Neural cell (in vitro differentiated cells): ENCODE measurements around the gene SLC5A4. TPM values are rescaled to one million over a fixed set of nuclear protein-coding genes. Genes with fewer than 3 reads are reported as not detected.

ENCODE experiments used
- H2AFZ ChIP-seq: fragments of 200-600, 300-800 bp; sonication (generic), shearing (Covaris generic); 2 replicates; pipeline ENCODE4 v1.6.0; 2014; ENCODE audit warnings: low read depth, mild to moderate bottlenecking, antibody characterized with exemption, low read length, moderate library complexity
- H3F3A ChIP-seq: fragments of 200-600 bp; shearing (Covaris generic); 2 replicates; pipeline ENCODE4 v1.6.1; 2016; ENCODE audit warnings: mild to moderate bottlenecking, moderate library complexity, mixed read lengths, antibody characterized with exemption, low read length; ENCODE audit not compliant: insufficient read depth, poor library complexity, severe bottlenecking
- H3K27ac ChIP-seq: fragments of 200-600, 300-800 bp; sonication (generic), shearing (Covaris generic); 2 replicates; pipeline ENCODE4 v1.5.1; 2014; ENCODE audit warnings: mild to moderate bottlenecking, low read length, moderate library complexity
- H3K27me3 ChIP-seq: fragments of 300-800, 200-600 bp; sonication (generic), shearing (Covaris generic); 2 replicates; pipeline ENCODE4 v1.6.0; 2014; ENCODE audit warnings: mild to moderate bottlenecking, low read depth, low read length, moderate library complexity; ENCODE audit not compliant: insufficient read depth
- H3K36me3 ChIP-seq: fragments of 300-800, 200-600 bp; sonication (generic), shearing (Covaris generic); 2 replicates; pipeline ENCODE4 v1.5.1; 2014; ENCODE audit warnings: mild to moderate bottlenecking, antibody characterized with exemption, low read length, moderate library complexity; ENCODE audit not compliant: insufficient read depth
- H3K4me2 ChIP-seq: fragments of 300-800, 200-600 bp; sonication (generic), shearing (Covaris generic); 2 replicates; pipeline ENCODE4 v1.6.0; 2014; ENCODE audit warnings: mild to moderate bottlenecking, low read length
- H3K4me3 ChIP-seq: fragments of 300-800, 200-600 bp; sonication (generic), shearing (Covaris generic); 2 replicates; pipeline ENCODE4 v1.5.1; 2014; ENCODE audit warnings: mild to moderate bottlenecking, low read length, moderate library complexity
- H3K79me2 ChIP-seq: fragments of 200-600 bp; shearing (Covaris generic); replicated peaks from 2 replicates; pipeline ENCODE4 v1.6.0; 2014; ENCODE audit warnings: mild to moderate bottlenecking, low read length, moderate library complexity; ENCODE audit not compliant: insufficient read depth
- H3K9ac ChIP-seq: fragments of 300-800, 200-600 bp; sonication (generic), shearing (Covaris generic); 2 replicates; pipeline ENCODE4 v1.6.1; 2016; ENCODE audit warnings: mild to moderate bottlenecking, low read length, mixed read lengths
- H3K9me2 ChIP-seq: fragments of 200-600 bp; shearing (Covaris generic); 2 replicates; pipeline ENCODE4 v1.6.1; 2016; ENCODE audit warnings: mild to moderate bottlenecking, low read length, mixed read lengths; ENCODE audit not compliant: insufficient read depth
- H3K9me3 ChIP-seq: fragments of 200-600, 300-800 bp; sonication (generic), shearing (Covaris generic); 2 replicates; pipeline ENCODE4 v1.6.1; 2016; ENCODE audit warnings: mild to moderate bottlenecking, mixed run types, low read length, moderate library complexity, mixed read lengths
- H4K20me1 ChIP-seq: fragments of 200-600 bp; shearing (Covaris generic); 2 replicates; pipeline ENCODE4 v1.6.1; 2016; ENCODE audit warnings: mild to moderate bottlenecking, mixed run types; ENCODE audit not compliant: insufficient read depth
- EP300 ChIP-seq: fragments of 450-650 bp; conservative IDR thresholded peaks from 2 replicates; pipeline ENCODE4 v1.6.1; 2014; ENCODE audit warnings: antibody characterized with exemption, mild to moderate bottlenecking, moderate library complexity; ENCODE audit not compliant: poor library complexity, severe bottlenecking
- EZH2 ChIP-seq: fragments of 200-600, 300-800 bp; shearing (Covaris generic), sonication (generic); IDR thresholded peaks from 2 replicates; pipeline ENCODE4 v1.6.1; 2014; ENCODE audit warnings: antibody characterized with exemption, low read length, borderline replicate concordance, mild to moderate bottlenecking; ENCODE audit not compliant: insufficient read depth, poor library complexity, severe bottlenecking
- MXI1 ChIP-seq: fragments of 450-650 bp; conservative IDR thresholded peaks from 2 replicates; pipeline ENCODE4 v1.6.1; 2014; ENCODE audit warnings: antibody characterized with exemption, mild to moderate bottlenecking; ENCODE audit not compliant: poor library complexity, severe bottlenecking
- POLR2AphosphoS5 ChIP-seq: IDR thresholded peaks from 2 replicates; pipeline ENCODE4 v1.6.1; 2012
- RAD21 ChIP-seq: fragments of 450-650 bp; conservative IDR thresholded peaks from 2 replicates; pipeline ENCODE4 v1.6.1; 2014; ENCODE audit warnings: antibody characterized with exemption, mild to moderate bottlenecking, moderate library complexity
- SMC3 ChIP-seq: fragments of 450-650 bp; conservative IDR thresholded peaks from 2 replicates; pipeline ENCODE4 v1.6.1; 2014; ENCODE audit warnings: antibody characterized with exemption, mild to moderate bottlenecking, moderate library complexity; ENCODE audit not compliant: poor library complexity
- TAF1 ChIP-seq: IDR thresholded peaks from 2 replicates; pipeline ENCODE4 v1.6.1; 2012; ENCODE audit warnings: low read depth
- polyA plus RNA-seq: library from polyadenylated mRNA; depleted of rRNA; stranded (reverse); fragments of >200 nt; gene quantifications from 2 replicates; pipeline ENCODE4 v1.2.3, GENCODE V29; 2014
- TF ChIP-seq, protein P1 (sequence below): IDR thresholded peaks from 2 replicates; pipeline ENCODE4 v1.6.1; 2012; ENCODE audit warnings: borderline replicate concordance
- TF ChIP-seq, protein P2 (sequence below): fragments of 450-650 bp; IDR thresholded peaks from 2 replicates; pipeline ENCODE4 v1.5.1; 2014; ENCODE audit warnings: antibody characterized with exemption, mild to moderate bottlenecking, moderate library complexity; ENCODE audit not compliant: poor library complexity, severe bottlenecking

SLC5A4 gene
- polyA plus RNA-seq, 1 donor from 2014 or later: not detected

DNA sequence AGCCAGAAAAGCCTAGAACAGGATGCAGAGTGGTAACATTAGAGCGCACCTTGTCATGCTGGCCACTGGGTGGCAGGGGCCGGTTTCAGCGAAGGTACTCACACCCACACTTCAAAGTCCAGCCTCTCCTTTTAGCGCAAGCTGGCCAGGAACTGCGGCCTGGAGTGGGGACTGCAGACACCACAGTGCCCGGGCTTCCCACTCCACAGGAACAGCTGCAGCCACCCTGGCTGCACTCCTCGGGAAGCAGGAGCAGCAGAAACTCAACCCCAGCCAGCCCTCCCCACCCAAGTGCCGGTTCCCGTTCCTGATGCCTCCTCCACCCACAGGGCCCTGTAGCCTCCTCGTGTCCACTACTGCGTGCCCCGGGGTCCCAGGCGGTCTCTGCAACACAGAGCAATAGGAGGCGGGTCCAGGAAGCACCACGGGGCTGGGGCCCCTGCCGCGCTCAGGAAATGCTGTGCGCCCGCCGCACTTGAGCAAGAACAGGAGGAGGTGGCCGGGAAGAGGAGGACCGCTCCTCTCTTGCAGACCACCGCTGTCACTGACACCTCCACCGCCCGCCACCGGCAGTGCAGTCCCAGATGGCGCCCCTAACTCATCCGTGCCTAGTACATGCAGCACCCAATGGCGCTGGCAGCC, 52.5 kb downstream of the SLC5A4 start:
- no peaks in the 10 kb centered on the region for H3K79me2 ChIP-seq
- no peak for TF ChIP-seq TAF1
- no peak for TF ChIP-seq EZH2
- no peak for TF ChIP-seq EP300
- TF ChIP-seq MXI1: no peak
- TF ChIP-seq, protein P1, sequence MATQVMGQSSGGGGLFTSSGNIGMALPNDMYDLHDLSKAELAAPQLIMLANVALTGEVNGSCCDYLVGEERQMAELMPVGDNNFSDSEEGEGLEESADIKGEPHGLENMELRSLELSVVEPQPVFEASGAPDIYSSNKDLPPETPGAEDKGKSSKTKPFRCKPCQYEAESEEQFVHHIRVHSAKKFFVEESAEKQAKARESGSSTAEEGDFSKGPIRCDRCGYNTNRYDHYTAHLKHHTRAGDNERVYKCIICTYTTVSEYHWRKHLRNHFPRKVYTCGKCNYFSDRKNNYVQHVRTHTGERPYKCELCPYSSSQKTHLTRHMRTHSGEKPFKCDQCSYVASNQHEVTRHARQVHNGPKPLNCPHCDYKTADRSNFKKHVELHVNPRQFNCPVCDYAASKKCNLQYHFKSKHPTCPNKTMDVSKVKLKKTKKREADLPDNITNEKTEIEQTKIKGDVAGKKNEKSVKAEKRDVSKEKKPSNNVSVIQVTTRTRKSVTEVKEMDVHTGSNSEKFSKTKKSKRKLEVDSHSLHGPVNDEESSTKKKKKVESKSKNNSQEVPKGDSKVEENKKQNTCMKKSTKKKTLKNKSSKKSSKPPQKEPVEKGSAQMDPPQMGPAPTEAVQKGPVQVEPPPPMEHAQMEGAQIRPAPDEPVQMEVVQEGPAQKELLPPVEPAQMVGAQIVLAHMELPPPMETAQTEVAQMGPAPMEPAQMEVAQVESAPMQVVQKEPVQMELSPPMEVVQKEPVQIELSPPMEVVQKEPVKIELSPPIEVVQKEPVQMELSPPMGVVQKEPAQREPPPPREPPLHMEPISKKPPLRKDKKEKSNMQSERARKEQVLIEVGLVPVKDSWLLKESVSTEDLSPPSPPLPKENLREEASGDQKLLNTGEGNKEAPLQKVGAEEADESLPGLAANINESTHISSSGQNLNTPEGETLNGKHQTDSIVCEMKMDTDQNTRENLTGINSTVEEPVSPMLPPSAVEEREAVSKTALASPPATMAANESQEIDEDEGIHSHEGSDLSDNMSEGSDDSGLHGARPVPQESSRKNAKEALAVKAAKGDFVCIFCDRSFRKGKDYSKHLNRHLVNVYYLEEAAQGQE: no peak
- peak; percentile 65 for TF ChIP-seq RAD21
- TF ChIP-seq, protein P2, sequence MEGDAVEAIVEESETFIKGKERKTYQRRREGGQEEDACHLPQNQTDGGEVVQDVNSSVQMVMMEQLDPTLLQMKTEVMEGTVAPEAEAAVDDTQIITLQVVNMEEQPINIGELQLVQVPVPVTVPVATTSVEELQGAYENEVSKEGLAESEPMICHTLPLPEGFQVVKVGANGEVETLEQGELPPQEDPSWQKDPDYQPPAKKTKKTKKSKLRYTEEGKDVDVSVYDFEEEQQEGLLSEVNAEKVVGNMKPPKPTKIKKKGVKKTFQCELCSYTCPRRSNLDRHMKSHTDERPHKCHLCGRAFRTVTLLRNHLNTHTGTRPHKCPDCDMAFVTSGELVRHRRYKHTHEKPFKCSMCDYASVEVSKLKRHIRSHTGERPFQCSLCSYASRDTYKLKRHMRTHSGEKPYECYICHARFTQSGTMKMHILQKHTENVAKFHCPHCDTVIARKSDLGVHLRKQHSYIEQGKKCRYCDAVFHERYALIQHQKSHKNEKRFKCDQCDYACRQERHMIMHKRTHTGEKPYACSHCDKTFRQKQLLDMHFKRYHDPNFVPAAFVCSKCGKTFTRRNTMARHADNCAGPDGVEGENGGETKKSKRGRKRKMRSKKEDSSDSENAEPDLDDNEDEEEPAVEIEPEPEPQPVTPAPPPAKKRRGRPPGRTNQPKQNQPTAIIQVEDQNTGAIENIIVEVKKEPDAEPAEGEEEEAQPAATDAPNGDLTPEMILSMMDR: peak; percentile 73
- TF ChIP-seq SMC3: peak; percentile 71
- TF ChIP-seq POLR2AphosphoS5: no peak
- H3K9ac ChIP-seq: peak overlapping the region; percentile 84
- H3K4me2 ChIP-seq: peak overlapping the region; percentile 55
- H2AFZ ChIP-seq: no peak overlapping the region
- H3K4me3 ChIP-seq: peak overlapping the region; percentile 81
- H3K36me3 ChIP-seq: no peaks in the 10 kb centered on the region
- peaks cover 6% of the 10 kb centered on the region for H3F3A ChIP-seq
- H4K20me1 ChIP-seq: no peaks in the 10 kb centered on the region
- peaks cover 27% of the 10 kb centered on the region for H3K27me3 ChIP-seq
- H3K9me3 ChIP-seq: no peaks in the 10 kb centered on the region
- H3K27ac ChIP-seq: no peak overlapping the region
- no peaks in the 10 kb centered on the region for H3K9me2 ChIP-seq

DNA sequence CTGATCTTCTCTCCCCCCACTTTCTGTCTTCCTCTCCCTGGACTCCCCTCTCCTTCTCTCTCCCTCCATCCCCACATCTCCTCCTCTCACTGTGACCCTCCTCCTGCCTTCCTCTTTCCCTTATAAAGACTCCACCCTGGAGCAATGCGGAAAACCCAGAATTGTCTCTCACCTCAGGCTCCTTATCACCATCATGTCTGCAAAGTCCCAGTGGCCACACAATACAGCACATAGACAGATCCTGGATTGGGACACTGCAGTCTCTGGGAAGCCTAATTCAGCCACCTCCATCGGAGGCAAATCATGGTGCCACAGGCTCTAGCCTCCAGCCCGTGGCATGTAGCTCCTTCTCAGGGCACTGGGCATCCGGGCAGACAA, 53.0 kb downstream of the SLC5A4 start:
- Histone ChIP-seq H3K27ac (no peak overlapping the region), H3K79me2 (no peaks in the 10 kb centered on the region), H3K27me3 (peaks cover 27% of the 10 kb centered on the region), H3K9me2 (no peaks in the 10 kb centered on the region), H3K36me3 (no peaks in the 10 kb centered on the region), H4K20me1 (no peaks in the 10 kb centered on the region), H3F3A (peaks cover 6% of the 10 kb centered on the region), H3K9me3 (no peaks in the 10 kb centered on the region), H2AFZ (no peak overlapping the region), H3K4me2 (no peak overlapping the region), H3K4me3 (peak overlapping the region; percentile 81), H3K9ac (peak overlapping the region; percentile 84)
- TF ChIP-seq, protein P2: no peak
- TF ChIP-seq EZH2 (no peak), RAD21 (no peak), MXI1 (no peak), EP300 (no peak), TAF1 (no peak), POLR2AphosphoS5 (no peak), SMC3 (no peak)
- TF ChIP-seq, protein P1: no peak
